AG04450 (cell line): ENCODE measurements around the gene LRP5. TPM values are rescaled to one million over a fixed set of nuclear protein-coding genes. Genes with fewer than 3 reads are reported as not detected.

Experiments
- CTCF ChIA-PET: fragments of 300-600, 350-600 bp; formaldehyde crosslinking; extraction: SDS; loops from one replicate; lab custom pipeline; 2022; ENCODE audit warnings: antibody characterized with exemption, inconsistent platforms; lab: Charles Lee
- POLR2A ChIA-PET: fragments of 350-600 bp; formaldehyde crosslinking; extraction: SDS; loops from one replicate; lab custom pipeline; 2021; ENCODE audit warnings: antibody characterized with exemption, inconsistent platforms; lab: Yijun Ruan, JAX
- DNase-seq: peaks from one replicate; pipeline ENCODE4 v3.0.0-alpha.2; 2011; ENCODE audit warnings: low read depth, low spot score
- H3K27ac ChIP-seq: one replicate; pipeline ENCODE4 v1.5.1; 2012; ENCODE audit warnings: low read depth, low read length, control low read depth
- H3K27me3 ChIP-seq: one replicate; pipeline ENCODE4 v1.6.0; 2012; ENCODE audit warnings: low read length; ENCODE audit not compliant: control insufficient read depth, insufficient read depth
- H3K4me3 ChIP-seq: 2 replicates; pipeline ENCODE4 v1.5.1; 2011; ENCODE audit warnings: mild to moderate bottlenecking, low read depth, low read length, control low read depth
- H3K9me3 ChIP-seq: 2 replicates; pipeline ENCODE4 v1.5.1; 2012; ENCODE audit warnings: low read length; ENCODE audit not compliant: control insufficient read depth, insufficient read depth
- polyA plus RNA-seq: library from polyadenylated mRNA; depleted of rRNA; stranded (reverse); fragments of >200 nt; gene quantifications from 2 replicates; pipeline ENCODE4 v1.2.3, GENCODE V29; 2011
- TF ChIP-seq, protein P1 (sequence below): IDR thresholded peaks from 2 replicates; pipeline ENCODE4 v1.5.1; 2011; ENCODE audit warnings: low read depth, low read length, control low read depth, inconsistent platforms

The LRP5 gene
- polyA plus RNA-seq, 1 experiment: 4.9 TPM

- Histone ChIP-seq H3K27me3 (no peaks in the 10 kb centered on the region), H3K4me3 (no peak overlapping the region), H3K27ac (no peak overlapping the region), H3K9me3 (peaks cover 5% of the 10 kb centered on the region; the same call in 1 of the 2 replicates)
- ChIA-PET CTCF (no interaction called here), POLR2A (no interaction called here)
- TF ChIP-seq, protein P1, sequence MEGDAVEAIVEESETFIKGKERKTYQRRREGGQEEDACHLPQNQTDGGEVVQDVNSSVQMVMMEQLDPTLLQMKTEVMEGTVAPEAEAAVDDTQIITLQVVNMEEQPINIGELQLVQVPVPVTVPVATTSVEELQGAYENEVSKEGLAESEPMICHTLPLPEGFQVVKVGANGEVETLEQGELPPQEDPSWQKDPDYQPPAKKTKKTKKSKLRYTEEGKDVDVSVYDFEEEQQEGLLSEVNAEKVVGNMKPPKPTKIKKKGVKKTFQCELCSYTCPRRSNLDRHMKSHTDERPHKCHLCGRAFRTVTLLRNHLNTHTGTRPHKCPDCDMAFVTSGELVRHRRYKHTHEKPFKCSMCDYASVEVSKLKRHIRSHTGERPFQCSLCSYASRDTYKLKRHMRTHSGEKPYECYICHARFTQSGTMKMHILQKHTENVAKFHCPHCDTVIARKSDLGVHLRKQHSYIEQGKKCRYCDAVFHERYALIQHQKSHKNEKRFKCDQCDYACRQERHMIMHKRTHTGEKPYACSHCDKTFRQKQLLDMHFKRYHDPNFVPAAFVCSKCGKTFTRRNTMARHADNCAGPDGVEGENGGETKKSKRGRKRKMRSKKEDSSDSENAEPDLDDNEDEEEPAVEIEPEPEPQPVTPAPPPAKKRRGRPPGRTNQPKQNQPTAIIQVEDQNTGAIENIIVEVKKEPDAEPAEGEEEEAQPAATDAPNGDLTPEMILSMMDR: no peak
- no peak for DNase-seq
Observed at GRCh38 chr11:68479390-68479789, 167.0 kb downstream of the LRP5 start.

- TF ChIP-seq, protein P1: no peak
Observed at GRCh38 chr11:68480193-68480592, 167.8 kb downstream of the LRP5 start.

DNA sequence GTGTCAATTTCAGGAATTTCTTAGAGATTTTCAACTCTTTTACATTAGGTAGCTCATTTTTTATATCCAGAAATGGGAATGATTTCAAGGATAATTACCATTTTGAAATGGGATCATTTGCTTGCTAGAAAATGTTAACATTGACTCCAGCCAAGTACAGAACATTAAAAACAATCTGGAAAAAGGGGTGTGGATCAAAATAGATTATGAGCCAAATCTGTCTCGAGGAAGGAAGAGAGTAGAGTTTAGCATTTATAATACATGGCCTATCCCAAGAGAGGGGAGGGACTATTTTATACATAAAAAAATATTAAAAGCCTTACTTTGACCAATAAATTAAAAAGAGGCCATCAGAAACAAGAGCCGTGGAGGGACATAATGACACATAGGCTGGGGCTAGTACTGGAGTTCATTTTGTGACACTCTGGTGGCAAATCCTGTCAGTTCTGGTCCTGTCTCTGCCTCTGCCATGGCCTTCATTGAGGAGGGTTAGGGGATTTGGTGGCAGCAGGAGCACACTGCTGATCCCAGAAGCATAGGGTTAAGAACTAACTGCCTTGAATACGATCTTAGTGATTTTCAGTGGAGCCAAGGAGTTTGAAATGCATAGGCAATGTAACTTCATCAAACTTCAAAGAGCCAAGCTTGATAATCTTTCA, 168.6 kb downstream of the LRP5 start:
- DNase-seq: no peak
- CTCF ChIA-PET: interaction anchor here (0.8 kb wide), 1 partner anchor 25 kb away, joined by 3 read pairs; no protein-coding TSS in a partner anchor
- Histone ChIP-seq H3K4me3 (no peak overlapping the region), H3K9me3 (peaks cover 2% of the 10 kb centered on the region; the same call in 1 of the 2 replicates), H3K27me3 (no peaks in the 10 kb centered on the region), H3K27ac (no peak overlapping the region)
- TF ChIP-seq, protein P1: no peak
- POLR2A ChIA-PET: no interaction called here

More at GRCh38 chr11:68480193-68480592, 167.8 kb downstream of the LRP5 start:
- H3K9me3 ChIP-seq: peaks cover 5% of the 10 kb centered on the region; the same call in 1 of the 2 replicates
- ChIA-PET CTCF (interaction anchor here (0.8 kb wide), 1 partner anchor 25 kb away, joined by 3 read pairs; no protein-coding TSS in a partner anchor), POLR2A (no interaction called here)
- H3K27ac ChIP-seq: no peak overlapping the region
- no peaks in the 10 kb centered on the region for H3K27me3 ChIP-seq
- no peak overlapping the region for H3K4me3 ChIP-seq
- no peak for DNase-seq

DNA sequence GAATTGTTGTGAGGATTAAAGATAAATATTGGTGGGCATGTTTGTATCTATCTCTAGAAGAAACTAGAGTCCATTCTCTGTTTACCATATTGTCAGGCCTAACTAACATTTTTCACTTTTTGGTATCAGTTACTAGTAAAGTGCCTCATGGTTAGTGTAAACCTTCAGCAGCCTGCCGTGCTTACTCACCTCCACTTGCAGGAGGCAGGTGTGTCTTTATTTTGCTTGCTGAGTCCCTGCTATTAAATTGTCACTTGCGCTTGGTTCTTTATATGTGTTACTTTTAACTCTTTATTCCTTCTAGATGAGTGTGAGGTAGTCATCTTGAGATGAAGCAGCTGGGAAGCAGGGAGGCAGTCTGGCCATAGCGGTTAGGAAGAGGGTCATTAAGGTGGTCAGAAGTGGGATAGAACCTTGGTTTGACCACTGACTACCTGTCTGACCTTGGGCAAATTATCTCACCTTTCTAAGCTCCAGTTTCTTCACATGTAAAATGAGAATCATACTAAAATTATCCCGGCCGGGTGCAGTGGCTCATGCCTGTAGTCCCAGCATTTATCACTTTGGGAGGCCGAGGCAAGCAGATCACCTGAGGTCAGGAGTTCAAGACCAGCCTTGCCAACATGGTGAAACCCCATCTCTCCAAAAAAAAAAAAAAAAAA, 169.3 kb downstream of the LRP5 start:
- H3K4me3 ChIP-seq: no peak overlapping the region
- DNase-seq: no peak
- H3K27me3 ChIP-seq: no peaks in the 10 kb centered on the region
- ChIA-PET CTCF (no interaction called here), POLR2A (no interaction called here)
- no peak overlapping the region for H3K27ac ChIP-seq
- TF ChIP-seq, protein P1: no peak
- no peaks in the 10 kb centered on the region for H3K9me3 ChIP-seq

DNA sequence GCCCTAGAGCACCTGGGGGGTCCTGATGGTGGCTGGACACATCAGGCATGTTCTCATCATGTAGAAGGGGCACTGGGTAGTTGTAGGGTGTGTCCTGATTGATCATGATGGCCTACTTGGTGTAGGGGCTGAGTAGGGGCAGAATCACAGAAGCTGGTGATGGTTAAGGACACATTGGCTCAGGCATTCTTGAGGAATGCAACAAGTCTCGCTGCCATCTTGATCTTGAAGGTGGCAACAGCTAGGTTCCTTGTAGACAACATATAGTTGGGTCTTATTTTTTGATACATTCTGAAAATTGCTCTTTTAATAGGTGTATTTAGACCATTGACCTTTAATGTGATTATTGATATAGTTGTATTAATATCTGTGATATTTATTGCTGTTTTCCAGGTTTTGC, 176.2 kb downstream of the LRP5 start:
- Histone ChIP-seq H3K4me3 (no peak overlapping the region), H3K27ac (no peak overlapping the region), H3K9me3 (no peaks in the 10 kb centered on the region), H3K27me3 (no peaks in the 10 kb centered on the region)
- no peak for DNase-seq
- POLR2A ChIA-PET: no interaction called here
- TF ChIP-seq, protein P1: no peak
- CTCF ChIA-PET: no interaction called here
